Fibroblast of skin of back (primary cell): ENCODE data around the gene RASSF7.

Experiments used
- DNase-seq: peaks from one replicate; pipeline ENCODE4 v3.0.0-alpha.2; 2013

RASSF7 gene

DNA sequence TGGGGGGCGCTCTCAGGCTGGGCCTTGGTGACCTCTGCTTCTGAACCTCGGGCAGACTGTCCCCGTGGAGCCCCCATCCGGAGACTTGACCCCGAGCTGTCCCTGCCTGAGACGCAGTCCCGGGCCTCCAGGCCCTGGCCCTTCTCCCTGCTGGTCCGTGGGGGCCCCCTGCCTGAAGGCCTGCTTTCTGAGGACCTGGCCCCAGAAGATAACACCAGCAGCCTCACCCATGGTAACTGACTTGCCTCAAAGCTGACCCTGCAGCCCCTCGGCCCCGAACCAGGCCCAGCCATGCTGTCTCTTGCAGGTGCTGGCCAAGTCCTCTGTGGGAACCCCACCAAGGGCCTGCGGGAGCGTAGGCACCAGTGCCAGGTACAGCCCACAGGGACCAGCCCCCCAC lies 9.2 kb upstream of the RASSF7 start:
- no peak for DNase-seq

DNA sequence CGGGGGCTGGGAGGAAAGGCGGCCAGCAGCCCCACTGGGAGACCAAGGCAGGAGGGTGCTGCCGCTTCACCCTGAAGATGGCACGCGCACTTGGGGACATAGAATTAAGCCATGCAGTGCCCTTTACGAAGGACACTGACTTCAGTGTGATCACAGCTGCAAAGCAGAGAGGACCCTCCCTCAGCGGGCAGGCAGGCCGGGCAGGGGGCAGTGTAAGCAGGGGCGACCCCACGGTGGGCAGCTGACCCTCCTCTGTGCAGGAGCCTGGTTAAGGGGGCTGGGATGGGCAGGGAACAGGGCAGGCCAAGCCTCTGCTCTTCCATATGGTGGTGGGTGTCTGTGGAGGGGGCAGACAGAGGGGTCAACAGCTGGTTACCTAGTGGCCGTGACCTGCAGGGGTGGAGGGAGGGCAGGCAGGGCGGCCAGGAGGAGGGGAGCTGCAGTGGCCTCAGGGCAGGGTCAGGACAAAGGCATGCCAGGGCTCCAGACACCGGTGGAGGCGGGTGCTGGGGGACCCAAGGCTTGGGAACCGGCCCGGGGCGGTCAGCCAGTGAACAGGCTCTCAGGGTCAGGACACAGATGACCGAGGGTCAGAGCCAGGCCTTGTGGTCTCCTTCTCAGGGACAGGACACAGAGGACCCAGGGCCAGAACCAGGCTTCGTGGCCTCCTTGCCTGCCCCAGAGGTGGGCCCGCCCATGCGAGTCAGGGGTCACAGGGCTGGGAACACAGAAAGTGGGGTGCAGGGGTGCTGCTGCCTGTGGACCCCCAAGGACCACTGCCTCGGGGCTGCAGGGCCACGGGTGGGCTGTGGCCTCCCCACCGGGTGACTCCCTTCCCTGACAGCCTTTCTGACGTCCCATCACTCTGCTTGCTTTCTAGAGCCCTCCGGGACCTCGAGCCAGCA lies 7.4 kb upstream of the RASSF7 start:
- DNase-seq, result no peak

DNA sequence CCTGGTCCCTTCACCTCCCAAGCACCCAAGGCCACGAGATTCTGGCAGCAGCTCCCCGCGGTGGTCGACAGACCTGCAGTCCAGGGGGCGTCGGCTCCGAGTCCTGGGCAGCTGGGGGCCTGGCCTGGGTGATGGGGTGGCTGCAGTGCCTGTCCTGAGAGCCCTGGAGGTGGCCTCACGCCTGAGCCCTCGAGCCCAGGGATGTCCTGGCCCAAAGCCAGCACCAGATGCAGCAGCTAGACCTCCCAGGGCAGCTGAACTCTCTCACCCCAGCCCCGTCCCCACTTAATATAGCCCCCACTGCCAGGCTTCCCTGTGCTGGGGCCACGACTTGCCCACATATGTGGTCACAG lies 6.8 kb upstream of the RASSF7 start:
- no peak for DNase-seq

GRCh38 chr11:554428-555226 lies 6.1 kb upstream of the RASSF7 start:
- no peak for DNase-seq

GRCh38 chr11:555227-555779 lies 5.5 kb upstream of the RASSF7 start:
- DNase-seq, result no peak

- DNase-seq, result no peak
Observed at GRCh38 chr11:555780-556661, 4.7 kb upstream of the RASSF7 start.

DNA sequence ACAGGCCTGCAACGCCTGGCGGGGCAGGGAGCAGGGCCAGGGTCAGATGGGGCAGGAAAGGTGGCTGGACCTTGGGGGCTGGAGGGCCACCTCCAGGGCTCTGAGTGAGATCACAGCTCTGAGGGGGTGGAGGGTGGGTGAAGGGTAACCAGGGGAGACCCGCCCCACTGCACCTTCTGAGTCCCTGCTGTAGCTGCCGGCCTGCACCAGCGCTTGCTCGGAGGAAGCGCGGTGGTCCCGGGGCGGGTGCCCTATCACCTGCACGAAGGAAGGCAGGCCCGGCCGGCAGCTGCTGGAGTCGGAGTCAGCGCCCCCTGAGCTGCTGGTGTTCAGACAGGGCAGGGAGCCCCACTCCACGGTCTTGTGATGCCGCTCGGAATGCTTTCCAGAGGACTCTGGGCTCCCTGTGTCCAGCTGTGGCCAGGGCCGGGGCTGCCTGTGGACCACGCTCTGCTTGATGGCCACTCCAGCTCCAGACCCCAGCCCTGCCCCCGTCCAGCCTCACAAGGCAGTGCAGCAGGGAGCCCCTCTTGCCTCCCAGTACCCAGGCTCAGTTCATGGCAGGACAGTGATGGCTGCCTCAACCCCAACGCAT lies 4.0 kb upstream of the RASSF7 start:
- DNase-seq, result no peak

- DNase-seq, result no peak
Observed at GRCh38 chr11:557328-558132, 3.2 kb upstream of the RASSF7 start.

- no peak for DNase-seq
Observed at GRCh38 chr11:558503-558902, 2.3 kb upstream of the RASSF7 start.

- no peak for DNase-seq
Observed at GRCh38 chr11:559020-559620, 1.6 kb upstream of the RASSF7 start.

GRCh38 chr11:559712-560304 lies 962 bp upstream of the RASSF7 start:
- DNase-seq, result no peak

- peak; percentile 48 for DNase-seq
Observed at GRCh38 chr11:561148-562003, 606 bp downstream of the RASSF7 start.

DNA sequence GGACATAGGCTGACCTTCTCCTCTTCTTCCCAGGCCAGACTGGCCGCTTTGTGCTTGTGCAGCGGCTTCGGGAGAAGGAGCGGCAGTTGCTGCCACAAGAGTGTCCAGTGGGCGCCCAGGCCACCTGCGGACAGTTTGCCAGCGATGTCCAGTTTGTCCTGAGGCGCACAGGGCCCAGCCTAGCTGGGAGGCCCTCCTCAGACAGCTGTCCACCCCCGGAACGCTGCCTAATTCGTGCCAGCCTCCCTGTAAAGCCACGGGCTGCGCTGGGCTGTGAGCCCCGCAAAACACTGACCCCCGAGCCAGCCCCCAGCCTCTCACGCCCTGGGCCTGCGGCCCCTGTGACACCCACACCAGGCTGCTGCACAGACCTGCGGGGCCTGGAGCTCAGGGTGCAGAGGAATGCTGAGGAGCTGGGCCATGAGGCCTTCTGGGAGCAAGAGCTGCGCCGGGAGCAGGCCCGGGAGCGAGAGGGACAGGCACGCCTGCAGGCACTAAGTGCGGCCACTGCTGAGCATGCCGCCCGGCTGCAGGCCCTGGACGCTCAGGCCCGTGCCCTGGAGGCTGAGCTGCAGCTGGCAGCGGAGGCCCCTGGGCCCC lies 1.4 kb downstream of the RASSF7 start:
- no peak for DNase-seq

DNA sequence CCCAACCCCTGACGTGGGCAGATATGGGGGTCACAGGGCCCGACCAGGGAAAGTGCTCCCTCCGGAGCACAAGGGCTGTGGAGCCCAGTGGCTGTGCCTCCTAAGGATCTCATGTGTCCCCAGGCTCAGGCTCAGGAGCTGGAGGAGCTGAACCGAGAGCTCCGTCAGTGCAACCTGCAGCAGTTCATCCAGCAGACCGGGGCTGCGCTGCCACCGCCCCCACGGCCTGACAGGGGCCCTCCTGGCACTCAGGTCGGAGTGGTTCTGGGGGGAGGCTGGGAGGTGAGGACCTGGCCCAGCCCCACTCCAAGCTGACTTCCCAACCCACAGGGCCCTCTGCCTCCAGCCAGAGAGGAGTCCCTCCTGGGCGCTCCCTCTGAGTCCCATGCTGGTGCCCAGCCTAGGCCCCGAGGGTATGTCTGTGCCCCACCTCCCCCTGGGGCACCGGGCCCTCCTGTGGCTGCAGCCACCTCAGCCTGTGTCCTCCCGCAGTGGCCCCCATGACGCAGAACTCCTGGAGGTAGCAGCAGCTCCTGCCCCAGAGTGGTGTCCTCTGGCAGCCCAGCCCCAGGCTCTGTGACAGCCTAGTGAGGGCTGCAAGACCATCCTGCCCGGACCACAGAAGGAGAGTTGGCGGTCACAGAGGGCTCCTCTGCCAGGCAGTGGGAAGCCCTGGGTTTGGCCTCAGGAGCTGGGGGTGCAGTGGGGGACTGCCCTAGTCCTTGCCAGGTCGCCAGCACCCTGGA lies 2.5 kb downstream of the RASSF7 start:
- no peak for DNase-seq

DNA sequence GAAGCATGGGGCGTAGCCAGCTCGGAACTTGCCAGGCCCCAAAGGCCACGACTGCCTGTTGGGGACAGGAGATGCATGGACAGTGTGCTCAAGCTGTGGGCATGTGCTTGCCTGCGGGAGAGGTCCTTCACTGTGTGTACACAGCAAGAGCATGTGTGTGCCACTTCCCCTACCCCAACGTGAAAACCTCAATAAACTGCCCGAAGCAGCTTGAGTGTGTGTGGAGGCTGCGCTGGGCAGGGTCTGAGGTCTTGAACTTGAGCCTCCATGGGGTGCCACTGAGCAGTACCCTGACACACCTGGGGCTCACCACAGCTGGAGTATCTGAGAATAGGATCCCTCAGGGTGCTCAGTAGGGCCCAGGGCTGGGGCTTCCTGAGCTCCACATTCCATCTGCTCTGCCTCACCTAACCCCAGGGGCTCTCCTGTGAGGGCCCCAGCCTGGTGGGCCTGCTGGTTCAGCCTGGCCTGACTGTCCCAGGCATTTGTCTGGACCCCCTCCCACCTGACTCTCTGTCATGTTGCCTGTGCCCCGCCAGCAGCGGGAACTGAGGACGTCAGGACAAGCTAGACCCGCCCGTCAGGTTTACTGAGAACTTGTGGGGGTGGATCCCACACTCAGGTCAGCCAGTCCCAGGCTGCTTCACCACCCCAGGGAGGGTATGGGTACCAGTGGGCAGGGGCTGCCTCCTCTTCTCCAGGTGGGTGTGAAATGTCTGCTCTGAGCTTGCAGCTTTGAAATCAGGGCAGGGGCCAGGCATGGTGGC lies 3.2 kb downstream of the RASSF7 start:
- no peak for DNase-seq

- no peak for DNase-seq
Observed at GRCh38 chr11:565921-566509, 5.2 kb downstream of the RASSF7 start.
